DMS53 treated with DMSO at 0.1 percent for 48 hours (cell line): Measurements from ENCODE around the gene SLC9C2.
"Not testable (repeated sequence)": the region's sequence is repeated elsewhere in the genome, so short reads cannot be mapped to it uniquely, and the experiment has no call there.

Experiments used
- DNase-seq: peaks from one replicate; lab custom pipeline; 2025; ENCODE audit not compliant: unreplicated experiment; lab: John Stamatoyannopoulos, UW

The SLC9C2 gene

DNA sequence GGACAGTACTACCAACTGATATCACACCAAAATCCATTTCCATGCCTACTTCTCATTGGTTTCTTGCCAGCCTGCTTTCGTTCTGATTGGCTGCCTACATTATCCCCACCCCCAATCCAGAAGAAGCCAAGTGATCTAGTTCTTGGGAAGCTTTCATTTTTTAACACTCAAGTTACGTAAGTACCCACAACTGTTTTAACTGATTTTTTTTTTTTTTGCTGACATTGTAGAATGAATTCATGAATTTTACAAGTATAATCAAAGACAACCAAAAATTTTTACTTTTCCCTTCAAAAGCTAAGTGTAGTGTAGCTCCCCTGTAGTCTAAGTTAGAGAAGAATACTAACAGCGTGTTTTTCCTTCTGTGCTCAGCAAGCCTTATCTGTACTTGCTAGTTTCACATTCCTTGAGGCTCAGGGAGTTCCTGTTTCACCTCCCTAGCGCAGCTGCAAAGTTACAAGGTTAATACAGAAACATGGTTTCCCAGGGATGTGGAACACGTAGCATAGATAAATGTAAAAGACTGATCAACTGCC is at the start of gene SLC9C2:
TSS of gene SLC9C2 (minus strand) at position 17 of the 536 bp plus-strand sequence. CDS start 1,296 bp downstream, outside the sequence.
- no peak for DNase-seq

DNA sequence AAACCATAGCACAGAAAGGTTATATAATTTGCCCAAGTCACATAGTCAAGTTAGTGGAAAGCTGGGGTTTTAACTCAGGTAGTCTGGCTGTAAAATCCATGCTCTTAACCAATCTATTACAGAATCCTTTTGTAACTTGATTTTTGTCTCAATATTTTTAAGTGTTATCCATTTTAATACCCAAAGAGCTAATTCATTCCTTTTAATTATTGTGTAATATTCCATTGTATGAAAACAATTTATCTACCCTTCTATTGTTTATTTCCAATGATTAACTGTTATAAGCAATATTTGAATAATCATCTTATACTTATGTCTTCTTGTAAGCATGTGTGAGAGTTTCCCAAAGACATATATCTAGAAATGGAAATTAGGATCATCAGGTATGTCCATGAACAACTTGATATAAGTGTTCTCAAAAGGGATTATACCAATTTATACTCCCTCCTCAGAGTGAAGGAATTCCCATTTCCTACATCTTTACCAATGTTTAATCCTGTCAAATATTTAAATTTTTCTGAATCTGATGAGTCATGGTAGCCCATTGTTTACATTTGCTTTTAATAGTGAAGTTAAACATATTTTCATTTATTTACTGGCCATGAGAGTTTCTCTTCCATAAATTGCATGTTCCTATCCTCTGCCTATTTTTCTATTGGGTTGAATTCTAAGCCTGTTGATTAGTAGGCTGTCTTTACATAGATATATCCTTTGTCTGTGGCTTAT is 46.2 kb upstream of the SLC9C2 start:
- DNase-seq = no peak

DNA sequence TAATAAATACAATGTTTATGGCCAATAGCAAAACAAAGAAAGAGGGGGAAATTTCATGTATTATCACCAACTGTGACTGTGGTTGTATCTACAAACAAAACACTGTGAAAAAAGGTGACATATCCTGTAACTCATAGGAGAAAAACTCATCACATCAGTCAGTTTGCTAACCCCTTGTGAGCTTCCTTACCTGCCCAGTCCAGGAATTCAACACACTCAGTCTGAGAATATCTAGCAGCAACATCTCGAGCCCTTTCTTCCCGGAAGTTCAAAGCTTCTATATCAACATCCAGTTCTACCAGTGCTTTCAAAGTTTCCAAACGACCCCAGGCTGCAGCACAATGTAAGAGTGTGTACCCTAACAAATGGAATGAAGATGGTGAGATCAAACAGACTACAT is 43.8 kb upstream of the SLC9C2 start:
- no peak for DNase-seq

DNA sequence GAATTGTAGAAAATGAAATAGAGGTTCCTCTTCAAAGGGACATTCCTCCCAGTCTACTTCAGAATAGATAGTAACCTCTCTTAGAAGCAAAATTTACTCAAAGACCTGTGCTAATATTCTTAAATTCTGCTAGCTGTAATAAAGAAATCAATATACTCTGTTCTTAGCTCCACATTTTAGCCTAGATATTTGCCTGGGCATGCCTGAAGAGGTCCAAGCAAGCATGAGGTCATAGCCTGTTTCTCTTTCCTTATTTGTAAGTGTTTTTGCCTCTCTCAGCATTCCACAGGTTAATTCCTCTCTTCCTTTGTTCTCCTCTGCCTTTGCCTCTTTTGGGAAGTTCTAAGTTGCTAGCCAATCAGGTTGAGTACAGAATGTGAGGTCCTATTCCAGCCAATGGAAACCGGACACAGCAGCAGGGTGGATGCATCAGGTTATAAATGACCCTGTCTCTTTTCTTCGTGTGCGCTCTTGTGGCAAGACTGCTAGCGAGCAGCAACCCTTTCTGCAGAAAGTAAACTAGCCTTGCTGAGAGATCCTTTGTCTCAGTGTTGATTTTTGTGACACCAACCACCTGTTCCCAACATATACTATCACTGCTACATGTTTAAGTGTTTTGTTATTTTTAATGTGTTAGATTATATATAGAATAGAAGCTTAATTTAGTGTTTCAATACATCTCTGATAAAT is 39.7 kb upstream of the SLC9C2 start:
- not testable (repeated sequence) for DNase-seq

GRCh38 chr1:173639102-173639501 is 36.2 kb upstream of the SLC9C2 start:
- no peak for DNase-seq

- no peak for DNase-seq
Measured at GRCh38 chr1:173638043-173639021, 35.5 kb upstream of the SLC9C2 start.

GRCh38 chr1:173637236-173638042 is 34.6 kb upstream of the SLC9C2 start:
- not testable (repeated sequence) for DNase-seq

DNA sequence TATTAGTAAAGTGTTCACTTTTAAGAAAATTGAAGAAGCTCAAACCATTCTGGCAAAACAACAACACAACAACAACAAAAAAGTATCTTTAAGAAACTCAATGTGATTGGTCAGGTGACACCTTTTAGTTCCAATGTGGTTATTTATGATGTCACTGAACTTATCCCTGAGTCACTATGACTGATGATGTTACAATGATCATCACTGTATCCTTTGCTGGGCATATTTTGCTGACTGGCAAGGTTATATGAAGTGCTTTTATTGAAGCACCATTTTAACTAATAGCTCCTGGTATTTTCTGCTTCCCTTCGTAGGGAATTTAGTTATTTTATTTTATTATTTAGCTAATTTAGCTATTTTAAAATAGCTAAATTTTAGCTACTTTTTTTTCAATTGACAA is 32.2 kb upstream of the SLC9C2 start, which contains the start of gene TEX50:
TSS of gene TEX50 (plus strand) at position 223 of the 400 bp plus-strand sequence. CDS start 184 bp downstream, outside the sequence.
- no peak for DNase-seq

- no peak for DNase-seq
Measured at GRCh38 chr1:173628888-173629287, 26.0 kb upstream of the SLC9C2 start.

DNA sequence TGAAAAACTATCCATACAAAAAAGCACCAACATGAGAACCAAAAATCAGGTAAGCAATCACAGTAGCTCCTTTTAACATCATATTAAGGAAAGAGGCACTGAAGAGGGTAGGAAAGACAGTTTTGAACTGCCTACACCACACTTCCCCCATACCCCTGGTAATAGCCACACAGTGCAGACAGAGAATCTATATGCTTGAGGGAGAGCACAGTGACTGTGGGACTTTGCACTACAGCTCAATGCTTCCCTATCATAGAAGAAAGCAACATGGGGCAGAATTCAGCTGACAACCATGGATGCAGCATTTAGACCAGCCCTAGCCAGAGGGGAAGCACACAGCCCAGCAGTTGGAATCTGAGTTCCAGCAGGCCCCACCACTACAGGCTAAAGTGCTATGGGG is 24.4 kb upstream of the SLC9C2 start:
- DNase-seq = no peak

DNA sequence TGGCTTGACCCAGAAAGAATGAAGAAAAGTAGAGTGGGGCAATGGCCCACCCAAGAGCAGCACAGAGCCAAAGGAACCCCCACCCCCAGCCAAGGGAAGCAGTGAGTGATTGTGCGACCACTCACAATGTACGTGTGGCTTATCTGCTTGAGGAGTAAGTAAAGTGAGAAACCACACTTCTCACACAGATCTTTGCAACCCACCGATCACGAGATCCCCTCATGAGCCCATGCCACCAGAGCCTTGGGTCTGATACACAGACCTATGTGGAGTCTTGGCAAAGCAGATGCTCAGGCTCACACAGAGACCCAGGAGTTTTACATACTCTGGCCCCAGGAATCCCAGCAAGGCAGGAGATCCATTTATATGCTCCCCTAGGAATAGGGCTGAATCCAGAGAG is 14.0 kb upstream of the SLC9C2 start:
- no peak for DNase-seq

DNA sequence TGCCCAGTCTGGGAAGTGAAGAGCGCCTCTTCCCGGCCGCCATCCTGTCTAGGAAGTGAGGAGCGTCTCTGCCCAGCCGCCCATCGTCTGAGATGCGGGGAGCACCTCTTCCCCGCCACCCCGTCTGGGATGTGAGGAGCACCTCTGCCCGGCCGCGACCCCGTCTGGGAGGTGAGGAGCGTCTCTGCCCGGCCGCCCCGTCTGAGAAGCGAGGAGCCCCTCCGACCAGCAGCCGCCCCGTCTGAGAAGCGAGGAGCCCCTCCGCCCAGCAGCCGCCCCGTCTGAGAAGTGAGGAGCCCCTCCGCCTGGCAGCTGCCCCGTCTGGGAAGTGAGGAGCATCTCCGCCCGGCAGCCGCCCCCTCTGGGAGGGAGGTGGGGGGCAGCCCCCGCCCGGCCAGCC is 10.2 kb upstream of the SLC9C2 start:
- not testable (repeated sequence) for DNase-seq

DNA sequence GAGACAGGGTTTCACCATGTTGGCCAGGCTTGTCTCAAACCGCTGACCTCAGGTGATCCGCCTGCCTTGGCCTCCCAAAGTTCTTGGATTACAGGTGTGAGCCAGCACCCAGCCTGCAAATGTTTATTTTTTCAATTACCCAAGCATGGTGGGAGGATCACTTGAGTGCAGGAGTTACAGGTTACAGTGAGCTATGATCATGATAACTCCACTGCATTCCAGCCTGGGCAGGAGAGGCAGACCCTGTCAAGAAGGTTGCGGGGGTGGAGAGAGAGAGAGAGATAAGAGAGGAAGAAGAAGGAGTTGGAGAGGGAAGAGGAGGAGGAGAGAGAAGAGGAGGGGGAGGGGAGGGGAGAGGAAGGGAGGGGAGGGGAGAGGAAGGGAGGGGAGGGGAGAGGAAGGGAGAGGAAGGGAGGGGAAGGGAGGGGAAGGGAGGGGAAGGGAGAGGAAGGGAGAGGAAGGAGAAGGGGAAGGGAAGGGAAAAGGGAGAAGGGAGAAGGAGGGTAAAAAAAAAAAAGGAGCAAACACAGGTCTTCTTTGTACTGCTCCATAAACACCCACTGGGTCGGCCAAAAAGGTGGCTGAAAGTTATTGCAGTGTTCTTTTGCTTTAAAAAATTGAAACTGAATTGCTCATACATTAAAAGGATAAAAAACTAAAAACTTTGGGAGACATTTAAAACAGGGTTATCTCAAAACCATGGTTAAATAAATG is 5.8 kb upstream of the SLC9C2 start:
- DNase-seq = no peak

DNA sequence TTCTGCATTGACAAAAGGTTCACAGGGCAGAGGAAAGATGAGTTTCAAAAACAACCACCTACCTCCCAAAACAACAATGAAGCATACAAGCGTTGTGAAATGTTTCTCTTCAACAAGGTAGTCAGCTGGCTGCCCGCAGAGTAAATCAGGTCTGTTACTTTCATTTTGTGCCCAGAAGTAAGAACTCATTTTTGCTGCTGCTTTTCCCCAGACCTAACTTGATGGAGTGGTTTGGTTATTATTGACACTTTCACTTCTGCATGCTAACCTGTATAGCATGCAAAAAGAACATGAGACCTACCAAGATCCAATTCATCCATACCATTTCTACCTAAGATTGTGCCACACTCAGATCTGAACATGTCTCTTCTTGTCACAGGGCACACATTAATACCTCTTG is 1.3 kb downstream of the SLC9C2 start:
- no peak for DNase-seq

DNA sequence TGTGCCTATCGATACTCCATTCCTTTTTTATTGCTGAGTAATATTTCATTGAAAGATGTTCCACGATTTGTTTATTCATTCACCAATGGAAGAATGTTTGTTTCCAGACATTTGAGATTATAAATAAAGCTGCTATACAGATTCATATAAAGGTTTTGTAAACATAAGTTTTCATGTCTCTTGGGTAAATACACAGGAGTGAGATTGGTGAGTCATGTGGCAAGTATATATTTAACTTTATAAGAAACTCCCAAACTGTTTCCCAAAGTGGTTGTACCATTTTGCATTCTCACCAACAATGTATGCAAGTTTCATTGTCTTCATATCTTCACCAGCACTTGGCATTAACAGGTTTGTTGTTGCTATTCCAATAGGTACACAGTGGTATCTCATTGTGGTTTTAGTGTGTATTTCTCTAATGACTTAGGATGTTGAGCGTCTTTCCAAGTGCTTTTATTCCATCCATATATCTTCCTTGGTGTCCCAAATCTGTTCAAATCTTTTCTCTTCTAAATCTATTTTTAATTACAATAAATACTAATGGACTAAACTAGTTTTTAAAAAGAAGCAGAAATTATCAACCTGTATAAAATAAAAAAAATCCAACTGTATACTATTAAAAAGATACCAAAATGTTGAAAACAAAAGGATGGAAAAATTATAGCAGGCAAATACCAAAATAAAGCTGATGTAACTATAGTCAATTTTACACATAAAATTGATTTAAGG is 6.6 kb downstream of the SLC9C2 start:
- DNase-seq = no peak

DNA sequence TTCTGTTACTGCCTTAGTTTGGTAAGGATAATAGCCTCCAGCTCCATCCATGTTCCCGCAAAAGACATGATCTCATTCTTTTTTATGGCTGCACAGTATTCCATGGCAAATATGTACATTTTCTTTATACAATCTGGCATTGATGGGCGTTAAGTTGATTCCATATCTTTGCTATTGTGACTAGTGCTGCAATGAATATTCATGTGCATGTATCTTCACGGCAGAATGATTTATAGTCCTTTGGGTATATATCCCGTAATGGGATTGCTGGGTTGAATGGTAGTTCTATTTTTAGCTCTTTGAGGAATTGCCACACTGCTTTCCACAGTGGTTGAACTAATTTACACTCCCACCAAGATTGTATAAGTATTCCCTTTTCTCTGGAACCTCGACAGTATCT is 11.7 kb downstream of the SLC9C2 start:
- DNase-seq = not testable (repeated sequence)

GRCh38 chr1:173590557-173590956 is 12.3 kb downstream of the SLC9C2 start:
- DNase-seq = no peak

- no peak for DNase-seq
Measured at GRCh38 chr1:173581383-173582079, 21.3 kb downstream of the SLC9C2 start.
